ENCODE results near the gene AFF3. TPM values are rescaled to one million over a fixed set of nuclear protein-coding genes. Genes with fewer than 3 reads are reported as not detected.

AFF3 gene
- total and polyA plus RNA-seq, 4 donors = 4.2 to 90.9 (median 14.6) TPM

DNA sequence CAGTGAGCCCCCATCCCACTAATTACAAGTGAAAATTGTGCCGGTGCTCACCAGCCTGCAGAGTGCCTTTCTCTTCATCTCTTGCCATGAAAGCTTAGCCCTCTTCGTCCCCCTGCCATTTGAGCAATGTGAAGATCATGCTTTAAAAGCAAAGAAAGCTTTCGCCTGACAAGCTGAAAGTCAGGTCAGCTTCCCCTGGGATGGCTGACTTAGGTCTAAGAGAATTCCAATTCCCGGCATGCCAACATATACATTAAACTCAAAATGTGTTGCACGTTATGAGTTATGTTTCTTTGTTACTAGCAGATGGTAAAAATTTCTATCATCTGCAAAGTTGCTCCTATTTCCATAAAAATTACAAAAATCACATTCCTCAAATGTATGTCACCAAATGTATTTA is 129.8 kb downstream of the AFF3 start:
- H3K9me3 ChIP-seq (ENCODE audit: control insufficient read depth in 4 of 4, insufficient read depth in 3 of 4, low read length in 3 of 4) = peaks cover 0 to 5% (median 0%) of the 10 kb centered on the region in 4 donors
- H3K4me1 ChIP-seq (ENCODE audit: control insufficient read depth in 5 of 5, insufficient read depth in 5 of 5, low read length in 5 of 5) = peaks cover 0 to 31% (median 3%) of the 10 kb centered on the region in 5 donors
- WGBS, 2 donors = 93 to 95% methylated on average over 5 of the region's 5 CpGs
- TF ChIP-seq, protein P1, sequence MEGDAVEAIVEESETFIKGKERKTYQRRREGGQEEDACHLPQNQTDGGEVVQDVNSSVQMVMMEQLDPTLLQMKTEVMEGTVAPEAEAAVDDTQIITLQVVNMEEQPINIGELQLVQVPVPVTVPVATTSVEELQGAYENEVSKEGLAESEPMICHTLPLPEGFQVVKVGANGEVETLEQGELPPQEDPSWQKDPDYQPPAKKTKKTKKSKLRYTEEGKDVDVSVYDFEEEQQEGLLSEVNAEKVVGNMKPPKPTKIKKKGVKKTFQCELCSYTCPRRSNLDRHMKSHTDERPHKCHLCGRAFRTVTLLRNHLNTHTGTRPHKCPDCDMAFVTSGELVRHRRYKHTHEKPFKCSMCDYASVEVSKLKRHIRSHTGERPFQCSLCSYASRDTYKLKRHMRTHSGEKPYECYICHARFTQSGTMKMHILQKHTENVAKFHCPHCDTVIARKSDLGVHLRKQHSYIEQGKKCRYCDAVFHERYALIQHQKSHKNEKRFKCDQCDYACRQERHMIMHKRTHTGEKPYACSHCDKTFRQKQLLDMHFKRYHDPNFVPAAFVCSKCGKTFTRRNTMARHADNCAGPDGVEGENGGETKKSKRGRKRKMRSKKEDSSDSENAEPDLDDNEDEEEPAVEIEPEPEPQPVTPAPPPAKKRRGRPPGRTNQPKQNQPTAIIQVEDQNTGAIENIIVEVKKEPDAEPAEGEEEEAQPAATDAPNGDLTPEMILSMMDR (IDR thresholded peaks at IDR 0.05; ENCODE audit: control extremely low read depth, extremely low read depth) = no peak
- DNase-seq = no peak
- H3K9ac ChIP-seq (ENCODE audit: insufficient read depth in 1 of 2, low read length in 2 of 2) = no peak overlapping the region
- ATAC-seq (ENCODE audit: insufficient read depth, low FRiP score) = no peak
- peaks cover 0 to 12% (median 4%) of the 10 kb centered on the region in 4 donors for H3K36me3 ChIP-seq (ENCODE audit: control insufficient read depth in 4 of 4, insufficient read depth in 4 of 4, low read length in 4 of 4)
- no peaks in the 10 kb centered on the region for H3K27me3 ChIP-seq (ENCODE audit: control insufficient read depth in 3 of 3, insufficient read depth in 3 of 3, low read length in 2 of 3)
- H3K27ac ChIP-seq (ENCODE audit: low read depth in 1 of 2, low read length in 1 of 2) = no peak overlapping the region
- no peak overlapping the region for H3K4me3 ChIP-seq

DNA sequence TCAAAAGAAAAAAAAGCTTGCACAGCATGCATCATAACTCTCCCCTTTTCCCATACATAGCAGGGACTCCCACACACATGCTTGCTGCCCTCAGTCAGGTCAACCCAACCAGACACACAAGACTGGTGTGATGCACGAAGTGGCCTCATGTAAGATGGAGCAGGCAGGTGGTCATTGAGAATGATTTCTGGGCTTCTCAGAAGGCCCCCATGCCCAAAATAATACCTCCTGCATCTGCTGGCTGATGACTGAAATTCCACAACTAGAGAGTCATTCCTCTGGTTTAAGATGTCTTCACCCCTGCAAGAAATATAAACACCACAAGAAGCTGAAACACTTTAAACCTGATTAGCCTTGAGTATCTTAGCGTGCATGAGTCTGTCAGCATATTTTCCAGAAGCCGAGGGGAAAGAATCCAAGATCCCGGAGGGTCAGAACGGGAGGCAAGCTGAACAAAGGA is 131.1 kb downstream of the AFF3 start:
- Histone ChIP-seq H3K9ac (ENCODE audit: insufficient read depth in 1 of 2, low read length in 2 of 2) (no peak overlapping the region), H3K36me3 (ENCODE audit: control insufficient read depth in 4 of 4, insufficient read depth in 4 of 4, low read length in 4 of 4) (peaks cover 0 to 15% (median 6%) of the 10 kb centered on the region in 4 donors), H3K27me3 (ENCODE audit: control insufficient read depth in 3 of 3, insufficient read depth in 3 of 3, low read length in 2 of 3) (no peaks in the 10 kb centered on the region), H3K4me1 (ENCODE audit: control insufficient read depth in 5 of 5, insufficient read depth in 5 of 5, low read length in 5 of 5) (peaks cover 0 to 31% (median 3%) of the 10 kb centered on the region in 5 donors), H3K4me3 (no peak overlapping the region), H3K9me3 (ENCODE audit: control insufficient read depth in 4 of 4, insufficient read depth in 3 of 4, low read length in 3 of 4) (peaks cover 0 to 5% (median 0%) of the 10 kb centered on the region in 4 donors), H3K27ac (ENCODE audit: low read depth in 1 of 2, low read length in 1 of 2) (no peak overlapping the region)
- WGBS, 2 donors = 66 to 82% methylated on average over 5 of the region's 5 CpGs
- ATAC-seq (ENCODE audit: insufficient read depth, low FRiP score) = no peak
- DNase-seq = peak; percentile 24 to 75 (median 71)
- TF ChIP-seq, protein P1 (IDR thresholded peaks at IDR 0.05; ENCODE audit: control extremely low read depth, extremely low read depth) = no peak

DNA sequence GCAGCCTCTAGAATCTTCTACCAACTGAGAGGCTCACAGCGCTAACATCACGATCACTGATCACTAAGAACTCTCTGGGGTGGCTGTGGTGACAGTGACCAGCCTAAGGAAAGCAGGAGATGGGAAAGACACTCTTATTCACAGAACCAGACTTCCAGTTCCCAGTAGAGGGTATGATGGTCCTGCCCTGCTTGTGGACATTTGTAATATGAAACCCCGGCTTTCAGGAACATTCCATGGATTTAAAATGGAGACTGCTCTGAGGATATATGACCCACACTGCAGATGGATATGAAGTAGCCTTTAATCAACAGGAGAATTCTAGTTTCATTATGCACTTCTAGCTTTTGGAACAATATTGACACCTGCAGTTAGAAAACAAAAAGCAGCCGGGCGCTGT is 131.8 kb downstream of the AFF3 start:
- Histone ChIP-seq H3K9ac (ENCODE audit: insufficient read depth in 1 of 2, low read length in 2 of 2) (no peak overlapping the region), H3K9me3 (ENCODE audit: control insufficient read depth in 4 of 4, insufficient read depth in 3 of 4, low read length in 3 of 4) (no peaks in the 10 kb centered on the region), H3K36me3 (ENCODE audit: control insufficient read depth in 4 of 4, insufficient read depth in 4 of 4, low read length in 4 of 4) (peaks cover 0 to 11% (median 5%) of the 10 kb centered on the region in 4 donors), H3K27me3 (ENCODE audit: control insufficient read depth in 3 of 3, insufficient read depth in 3 of 3, low read length in 2 of 3) (no peaks in the 10 kb centered on the region), H3K4me3 (no peak overlapping the region), H3K4me1 (ENCODE audit: control insufficient read depth in 5 of 5, insufficient read depth in 5 of 5, low read length in 5 of 5) (peaks cover 0 to 31% (median 3%) of the 10 kb centered on the region in 5 donors), H3K27ac (ENCODE audit: low read depth in 1 of 2, low read length in 1 of 2) (no peak overlapping the region)
- no peak for ATAC-seq (ENCODE audit: insufficient read depth, low FRiP score)
- WGBS, 2 donors = 98 to 99% methylated on average over 5 of the region's 5 CpGs
- no peak for DNase-seq
- TF ChIP-seq, protein P1 (IDR thresholded peaks at IDR 0.05; ENCODE audit: control extremely low read depth, extremely low read depth) = no peak

DNA sequence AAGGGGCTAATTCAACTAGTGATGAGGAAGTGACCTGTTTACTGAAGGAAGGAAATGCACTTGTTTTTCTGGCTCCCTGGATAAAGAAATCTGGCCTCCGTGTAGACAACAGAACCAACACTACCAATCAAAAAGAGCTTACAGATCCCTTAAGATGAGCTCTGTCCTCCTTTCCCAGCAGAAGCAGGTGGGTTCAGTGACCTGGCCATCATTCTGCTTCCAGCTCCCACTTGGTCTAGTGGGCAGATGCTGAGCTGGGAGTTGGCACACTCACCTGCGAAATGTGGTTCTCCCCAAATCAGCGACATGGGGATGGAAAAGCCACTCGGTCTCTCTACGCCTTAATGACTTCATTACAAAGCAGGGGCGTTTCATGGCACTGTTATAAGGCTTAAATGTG is 132.6 kb downstream of the AFF3 start:
- H3K9ac ChIP-seq (ENCODE audit: insufficient read depth in 1 of 2, low read length in 2 of 2) = no peak overlapping the region
- 84 to 86% methylated on average over 6 of the region's 6 CpGs for WGBS, 2 donors
- peaks cover 0 to 11% (median 5%) of the 10 kb centered on the region in 4 donors for H3K36me3 ChIP-seq (ENCODE audit: control insufficient read depth in 4 of 4, insufficient read depth in 4 of 4, low read length in 4 of 4)
- TF ChIP-seq, protein P1 (IDR thresholded peaks at IDR 0.05; ENCODE audit: control extremely low read depth, extremely low read depth) = no peak
- no peak overlapping the region for H3K4me3 ChIP-seq
- ATAC-seq (ENCODE audit: insufficient read depth, low FRiP score) = no peak
- DNase-seq = no peak
- no peaks in the 10 kb centered on the region for H3K27me3 ChIP-seq (ENCODE audit: control insufficient read depth in 3 of 3, insufficient read depth in 3 of 3, low read length in 2 of 3)
- H3K9me3 ChIP-seq (ENCODE audit: control insufficient read depth in 4 of 4, insufficient read depth in 3 of 4, low read length in 3 of 4) = no peaks in the 10 kb centered on the region
- peaks cover 0 to 31% (median 3%) of the 10 kb centered on the region in 5 donors for H3K4me1 ChIP-seq (ENCODE audit: control insufficient read depth in 5 of 5, insufficient read depth in 5 of 5, low read length in 5 of 5)
- H3K27ac ChIP-seq (ENCODE audit: low read depth in 1 of 2, low read length in 1 of 2) = no peak overlapping the region

Data from lung (tissue), 12 donors.